HFF-Myc (cell line): Measurements from ENCODE around the gene VAC14.

ENCODE experiments used
- DNase-seq: peaks from one replicate; pipeline ENCODE4 v3.0.0-alpha.2; 2011; ENCODE audit warnings: low read depth; ENCODE audit errors: extremely low read depth
- H3K4me3 ChIP-seq: replicated peaks from 2 replicates; pipeline ENCODE4 v1.5.1; 2011; ENCODE audit warnings: low read depth, mild to moderate bottlenecking, control low read depth, low read length
- TF ChIP-seq, protein P1 (sequence below): IDR thresholded peaks from 2 replicates; pipeline ENCODE4 v1.5.1; 2012; ENCODE audit warnings: mild to moderate bottlenecking, low read depth, low read length, control low read depth; ENCODE audit errors: missing control alignments

VAC14 gene

DNA sequence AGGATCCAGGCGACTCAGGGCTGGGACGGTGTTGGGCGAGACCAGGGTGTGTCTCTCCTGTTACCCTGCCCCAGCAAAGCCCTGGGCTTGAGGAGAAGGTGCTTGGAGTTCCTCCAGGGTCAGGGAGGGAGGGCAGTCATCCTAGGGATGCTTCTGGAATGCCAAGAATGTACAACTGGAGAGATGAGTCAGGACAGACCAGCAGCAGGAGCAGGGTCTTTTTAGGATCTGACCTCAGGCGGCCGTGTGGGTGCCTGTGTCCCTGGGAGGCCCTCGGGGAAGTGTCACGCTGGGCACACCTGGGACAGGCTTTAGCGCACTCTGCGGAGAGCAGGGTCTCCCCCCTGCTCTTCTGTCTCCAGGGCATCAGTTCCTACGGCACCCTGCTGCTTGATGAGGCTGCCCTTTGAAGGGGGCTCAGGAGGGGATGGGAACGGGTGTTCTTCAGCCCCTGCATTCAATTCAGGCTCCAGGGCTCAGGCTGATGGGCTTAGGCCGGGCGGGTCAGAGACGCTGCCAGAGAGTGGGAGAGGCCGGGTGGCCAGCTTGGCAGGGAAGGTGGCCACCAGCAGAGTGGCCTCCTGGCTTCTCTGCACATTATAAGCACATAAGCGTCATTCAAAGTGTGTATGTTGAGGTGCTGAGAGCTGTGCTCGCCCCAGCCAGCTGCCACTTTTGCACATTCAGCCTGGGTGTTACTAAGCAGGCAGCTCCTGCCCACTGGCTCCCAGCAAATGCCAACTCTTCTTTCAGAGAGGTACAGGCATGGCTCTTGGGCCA, 106.7 kb downstream of the VAC14 start:
- TF ChIP-seq, protein P1, sequence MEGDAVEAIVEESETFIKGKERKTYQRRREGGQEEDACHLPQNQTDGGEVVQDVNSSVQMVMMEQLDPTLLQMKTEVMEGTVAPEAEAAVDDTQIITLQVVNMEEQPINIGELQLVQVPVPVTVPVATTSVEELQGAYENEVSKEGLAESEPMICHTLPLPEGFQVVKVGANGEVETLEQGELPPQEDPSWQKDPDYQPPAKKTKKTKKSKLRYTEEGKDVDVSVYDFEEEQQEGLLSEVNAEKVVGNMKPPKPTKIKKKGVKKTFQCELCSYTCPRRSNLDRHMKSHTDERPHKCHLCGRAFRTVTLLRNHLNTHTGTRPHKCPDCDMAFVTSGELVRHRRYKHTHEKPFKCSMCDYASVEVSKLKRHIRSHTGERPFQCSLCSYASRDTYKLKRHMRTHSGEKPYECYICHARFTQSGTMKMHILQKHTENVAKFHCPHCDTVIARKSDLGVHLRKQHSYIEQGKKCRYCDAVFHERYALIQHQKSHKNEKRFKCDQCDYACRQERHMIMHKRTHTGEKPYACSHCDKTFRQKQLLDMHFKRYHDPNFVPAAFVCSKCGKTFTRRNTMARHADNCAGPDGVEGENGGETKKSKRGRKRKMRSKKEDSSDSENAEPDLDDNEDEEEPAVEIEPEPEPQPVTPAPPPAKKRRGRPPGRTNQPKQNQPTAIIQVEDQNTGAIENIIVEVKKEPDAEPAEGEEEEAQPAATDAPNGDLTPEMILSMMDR, result no peak

GRCh38 chr16:70692873-70693671, 107.9 kb downstream of the VAC14 start:
- no peak for DNase-seq
- no peak overlapping the region for H3K4me3 ChIP-seq
- TF ChIP-seq, protein P1, result no peak

More for the DNA sequence above, 106.7 kb downstream of the VAC14 start:
- peak; percentile 77 for DNase-seq
- H3K4me3 ChIP-seq, result no peak overlapping the region

GRCh38 chr16:70692130-70692872, 108.7 kb downstream of the VAC14 start:
- H3K4me3 ChIP-seq, result no peak overlapping the region
- TF ChIP-seq, protein P1, result no peak
- DNase-seq, result no peak

DNA sequence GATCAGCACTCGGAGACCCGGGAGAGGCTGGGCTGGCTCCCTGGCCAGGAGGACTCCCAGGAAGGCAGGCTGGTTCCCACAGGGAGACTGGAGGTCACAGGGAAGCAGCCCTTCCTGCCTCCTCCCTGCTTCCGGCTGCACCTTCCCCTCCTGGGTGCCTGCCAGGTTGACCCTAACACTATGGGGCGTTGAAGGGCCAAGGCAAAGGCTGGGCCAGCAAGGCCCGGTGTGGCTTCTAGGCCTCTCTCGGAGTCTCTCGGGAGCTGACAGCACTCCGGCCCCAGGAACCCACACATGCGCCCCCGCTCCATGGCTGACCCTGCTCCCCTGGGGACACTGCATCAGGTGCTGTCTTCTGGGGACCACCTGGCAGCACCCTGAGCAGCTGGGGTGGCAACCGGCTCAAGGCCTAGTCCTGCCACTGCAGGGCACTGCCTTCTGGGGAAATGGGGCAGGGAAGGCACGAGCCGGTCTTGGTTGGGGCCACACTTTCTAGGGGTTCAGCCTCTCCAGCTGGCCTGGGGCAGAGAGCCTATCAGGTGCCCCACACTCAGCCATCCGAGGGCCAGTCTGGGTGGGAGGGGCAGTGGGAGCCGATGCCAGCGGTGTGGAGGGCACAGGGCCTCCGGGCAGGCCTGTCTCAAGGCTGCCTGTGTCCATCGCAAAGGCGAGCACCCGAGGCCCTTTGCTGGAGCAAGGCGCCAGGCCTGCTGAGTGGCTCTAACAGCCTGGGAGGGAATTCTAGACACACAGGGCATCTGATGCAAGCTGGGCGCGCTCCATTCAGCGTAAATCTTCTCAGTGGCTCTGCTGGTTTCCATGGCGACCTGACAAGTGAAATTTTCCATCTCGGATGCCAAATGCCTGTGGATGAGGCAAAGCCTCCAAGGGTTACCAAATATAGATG, 109.5 kb downstream of the VAC14 start:
- TF ChIP-seq, protein P1, result no peak
- peak; percentile 88 for DNase-seq
- no peak overlapping the region for H3K4me3 ChIP-seq

DNA sequence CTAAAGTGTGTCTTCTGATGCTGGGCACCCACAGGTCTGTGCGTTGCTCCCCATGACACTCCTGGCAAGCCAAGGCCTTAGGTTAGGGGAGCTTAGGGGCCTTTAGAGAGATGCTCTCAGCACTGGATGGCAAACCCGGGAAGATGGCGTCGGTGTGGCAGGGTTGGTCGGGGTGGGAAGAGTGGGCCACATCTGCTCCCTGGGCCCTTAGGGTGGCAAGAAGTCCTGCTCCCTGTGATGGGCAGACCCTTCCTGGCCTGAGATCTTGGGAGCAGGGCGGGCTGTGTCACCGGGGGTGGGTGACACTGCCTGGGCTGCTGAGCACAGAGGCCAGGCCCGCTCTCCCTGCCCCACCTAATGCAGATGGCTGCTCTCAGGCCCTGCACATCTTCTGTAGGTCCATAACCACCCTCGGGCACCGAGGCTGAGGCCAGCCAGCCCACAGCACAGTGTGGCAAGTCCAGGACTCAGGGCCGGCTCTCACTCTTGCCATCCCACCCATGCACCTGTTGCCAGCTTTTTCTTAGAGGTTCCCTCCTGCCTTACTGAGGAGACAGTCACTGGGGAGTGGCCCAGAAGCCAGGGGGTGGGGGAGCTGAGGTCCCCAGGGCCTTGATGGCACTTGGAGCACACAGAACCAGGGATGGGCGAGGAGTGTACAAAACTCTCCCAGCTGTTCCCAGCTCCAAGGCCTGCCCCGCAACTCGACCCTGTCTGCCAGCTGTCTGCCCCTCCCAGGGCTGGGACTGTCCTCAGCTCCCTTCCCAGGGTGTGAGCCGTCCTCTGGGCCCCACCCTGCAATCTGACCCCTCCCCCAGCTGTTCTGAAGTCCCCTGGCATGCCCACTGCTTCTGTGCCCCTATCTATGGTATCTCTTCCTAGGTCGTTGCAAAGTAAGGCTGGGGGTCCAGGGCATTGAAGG, 110.7 kb downstream of the VAC14 start:
- H3K4me3 ChIP-seq, result no peak overlapping the region
- DNase-seq, result no peak
- TF ChIP-seq, protein P1, result no peak
